CD4-positive, alpha-beta T cell treated with Interferon alpha-2 for 1 hour (primary cell): ENCODE measurements around the gene COQ2.
"Not testable (repeated sequence)": the region's sequence is repeated elsewhere in the genome, so short reads cannot be mapped to it uniquely, and the experiment has no call there.

Experiments used
- DNase-seq, 2 donors: peaks; one replicate each; pipeline ENCODE4 v3.0.0-alpha.2; 2020 to 2022

The COQ2 gene, protein sequence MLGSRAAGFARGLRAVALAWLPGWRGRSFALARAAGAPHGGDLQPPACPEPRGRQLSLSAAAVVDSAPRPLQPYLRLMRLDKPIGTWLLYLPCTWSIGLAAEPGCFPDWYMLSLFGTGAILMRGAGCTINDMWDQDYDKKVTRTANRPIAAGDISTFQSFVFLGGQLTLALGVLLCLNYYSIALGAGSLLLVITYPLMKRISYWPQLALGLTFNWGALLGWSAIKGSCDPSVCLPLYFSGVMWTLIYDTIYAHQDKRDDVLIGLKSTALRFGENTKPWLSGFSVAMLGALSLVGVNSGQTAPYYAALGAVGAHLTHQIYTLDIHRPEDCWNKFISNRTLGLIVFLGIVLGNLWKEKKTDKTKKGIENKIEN

GRCh38 chr4:83284193-83285054, at the start of gene COQ2:
COQ2 (minus strand) TSS chr4:83284798; CDS start chr4:83284764, 34 bp downstream.
- DNase-seq: peak; percentile 93 to 94

DNA sequence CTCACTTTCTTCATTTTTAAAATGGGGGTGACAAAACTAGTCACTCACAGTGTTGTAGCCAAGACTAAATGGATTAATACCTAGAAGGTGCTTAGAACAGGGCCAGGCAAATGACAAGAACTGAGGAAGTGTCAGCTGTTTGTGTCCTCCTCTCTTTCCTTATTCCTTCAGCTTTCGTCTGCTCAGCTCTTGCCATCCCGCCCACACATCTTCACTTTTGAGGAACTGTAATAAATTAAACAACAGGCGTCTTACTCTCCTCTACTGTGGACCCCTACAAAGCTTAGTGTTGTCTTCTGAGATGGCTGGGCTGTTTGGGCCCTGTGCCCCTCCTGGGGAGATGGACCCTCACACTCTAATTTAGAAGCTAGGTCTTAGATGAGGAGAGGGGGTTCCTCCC, 47.4 kb upstream of the COQ2 start:
- DNase-seq: no peak

- DNase-seq: no peak
These were observed 45.0 kb upstream of the COQ2 start for GRCh38 chr4:83329521-83330110.

DNA sequence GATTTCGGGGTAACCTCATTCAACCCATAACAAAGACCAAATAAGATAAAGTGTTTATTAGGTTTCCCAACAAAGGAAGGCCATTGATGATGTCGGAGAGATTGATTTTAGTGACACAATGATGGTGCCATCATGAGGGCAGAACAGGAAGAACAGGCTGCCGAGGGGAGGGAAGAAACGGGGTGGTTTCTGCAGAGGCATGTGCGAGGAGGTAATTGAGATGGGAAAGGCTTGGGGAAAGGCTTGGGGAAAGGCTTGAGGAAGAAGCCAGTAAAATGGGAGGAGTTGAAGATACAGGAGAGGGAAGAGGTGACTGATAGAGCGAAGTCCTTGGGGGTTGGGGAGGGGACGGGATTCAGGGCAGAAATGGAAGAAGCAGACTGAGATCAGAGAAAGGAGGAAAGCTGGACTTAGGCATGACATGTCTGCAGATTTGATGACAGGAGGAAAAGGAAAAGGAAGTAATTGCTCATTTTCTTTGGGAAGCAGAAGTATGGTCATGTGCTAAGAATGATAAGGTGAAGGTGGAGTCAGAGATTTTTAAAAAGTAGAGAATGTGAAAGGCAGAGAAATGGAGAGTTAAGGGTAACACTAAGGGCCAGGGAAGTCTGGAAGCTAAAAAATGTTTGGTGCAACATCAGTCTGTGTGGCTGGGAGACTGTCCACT, 44.1 kb upstream of the COQ2 start:
- no peak for DNase-seq

GRCh38 chr4:83326546-83326945, 41.9 kb upstream of the COQ2 start:
- DNase-seq: no peak

GRCh38 chr4:83325306-83325705, 40.7 kb upstream of the COQ2 start:
- DNase-seq: not testable (repeated sequence)

DNA sequence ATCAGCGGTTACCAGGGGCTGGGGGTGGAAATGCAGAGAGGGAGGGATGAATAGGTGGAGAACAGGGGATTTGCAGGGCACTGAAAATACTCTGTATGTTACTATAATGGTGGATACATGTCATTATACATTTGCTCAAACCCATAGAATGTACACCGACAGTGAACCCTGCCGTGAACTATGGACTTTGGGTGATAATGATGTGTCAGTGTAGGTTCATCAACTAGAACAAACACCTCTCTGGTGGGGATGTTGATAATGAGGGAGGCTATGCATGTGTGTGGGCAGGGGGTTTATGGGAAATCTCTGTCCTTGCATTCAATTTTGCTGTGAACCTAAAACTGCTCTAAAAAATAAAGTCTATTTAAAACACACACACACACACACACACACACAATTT, 38.5 kb upstream of the COQ2 start:
- no peak for DNase-seq

DNA sequence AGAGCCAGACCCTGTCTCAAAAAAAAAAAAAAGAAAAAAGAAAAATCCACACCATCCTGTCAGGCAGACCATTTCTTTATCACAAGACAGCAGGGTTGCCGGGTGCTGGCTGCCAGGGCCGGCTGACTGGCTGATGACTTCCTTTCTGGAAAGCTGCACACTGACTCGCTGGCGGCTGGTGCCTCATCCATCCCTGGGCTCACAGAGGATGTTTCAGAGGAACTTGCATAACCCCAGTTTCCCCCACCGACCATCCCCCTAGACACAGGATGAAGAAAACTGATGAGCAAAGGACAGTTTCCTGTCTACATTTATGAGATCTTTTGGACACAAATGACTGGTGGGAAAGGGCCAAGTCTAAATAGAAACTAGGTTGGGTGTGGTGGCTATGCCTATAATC, 36.0 kb upstream of the COQ2 start:
- peak in 1 of 2 donors; percentile 73 for DNase-seq

DNA sequence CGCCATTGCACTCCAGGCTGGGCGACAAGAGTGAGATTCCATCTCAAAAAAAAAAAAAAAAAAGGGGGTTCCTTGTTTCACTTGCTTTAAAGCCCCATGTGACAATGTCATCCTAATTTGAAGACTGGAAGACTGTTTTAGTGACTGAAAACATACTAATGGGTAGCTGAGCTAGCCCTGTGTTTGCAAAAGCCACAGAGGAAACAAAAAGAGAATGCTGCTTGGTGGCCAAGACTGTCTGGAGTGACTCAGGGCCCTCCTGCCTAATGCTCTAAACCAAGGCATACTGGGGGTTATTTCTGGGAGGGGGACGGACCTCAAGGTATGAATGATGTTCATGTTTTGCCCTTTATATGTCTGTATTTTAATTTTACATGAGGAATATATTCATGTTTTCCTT, 34.1 kb upstream of the COQ2 start:
- no peak for DNase-seq

DNA sequence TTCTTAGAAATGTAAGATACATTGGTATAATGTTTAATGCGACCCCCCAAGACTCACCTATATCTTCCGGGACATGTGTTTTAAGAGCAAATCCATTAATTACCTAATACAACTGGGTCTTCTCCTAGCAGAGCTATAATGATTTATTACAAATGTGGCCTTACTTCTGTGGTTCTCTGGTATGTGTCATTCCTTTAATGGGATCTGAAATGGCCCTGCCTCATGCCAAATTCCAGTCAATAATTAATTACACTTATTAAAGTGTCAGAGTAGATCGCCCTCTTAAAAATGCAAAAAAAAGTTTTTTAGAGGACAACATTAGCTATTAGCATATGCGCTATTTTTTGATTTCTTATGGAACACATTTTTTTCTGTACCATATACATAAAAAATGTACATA, 33.1 kb upstream of the COQ2 start:
- DNase-seq: no peak

GRCh38 chr4:83316459-83317165, 32.0 kb upstream of the COQ2 start:
- DNase-seq: peak in 1 of 2 donors; percentile 44

DNA sequence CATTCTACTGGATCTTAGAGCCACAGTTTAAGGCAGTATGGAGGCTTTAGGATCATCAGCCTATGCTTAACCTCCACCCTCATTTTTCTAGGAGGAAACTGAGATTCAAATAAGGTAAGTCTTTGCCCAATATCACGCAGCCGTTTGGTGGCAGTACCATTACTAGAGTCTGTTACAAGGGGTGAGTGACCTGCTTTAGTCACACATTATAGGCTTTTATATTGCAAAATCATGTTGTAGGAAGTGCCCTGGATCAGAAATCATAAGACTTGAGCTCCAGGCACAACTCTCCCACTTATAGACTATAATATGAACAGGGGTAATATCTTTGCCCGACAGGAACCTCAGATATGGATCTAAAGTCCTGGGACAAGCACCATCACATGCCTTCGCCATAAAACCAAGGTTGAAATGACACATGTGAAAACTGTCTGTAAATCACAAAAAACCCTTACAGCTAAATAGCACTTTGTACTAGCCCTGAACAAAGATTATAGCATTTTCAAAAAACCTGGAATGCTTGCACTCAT, 30.8 kb upstream of the COQ2 start:
- DNase-seq: no peak

GRCh38 chr4:83308672-83309071, 24.1 kb upstream of the COQ2 start:
- DNase-seq: no peak

- no peak for DNase-seq
These were observed 23.3 kb upstream of the COQ2 start for GRCh38 chr4:83307920-83308319.

DNA sequence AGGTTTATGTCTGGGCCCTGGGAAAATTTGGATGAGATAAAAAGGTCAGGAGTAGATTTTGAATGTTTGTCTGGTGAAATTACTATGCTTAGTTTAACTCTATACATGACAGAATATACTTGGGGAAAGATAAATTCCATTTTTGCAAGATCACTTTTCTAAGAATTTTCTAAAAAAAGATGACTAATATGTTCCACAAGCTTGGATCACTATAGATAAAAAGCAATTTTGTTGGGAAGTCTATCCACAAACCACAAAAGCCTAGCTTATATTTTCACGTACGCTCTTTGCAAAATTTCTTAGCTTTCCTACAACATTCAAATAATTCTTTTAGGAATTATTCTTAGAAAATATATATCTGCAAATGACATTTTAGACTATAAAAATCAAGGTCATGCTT, 20.6 kb upstream of the COQ2 start:
- no peak for DNase-seq

- no peak for DNase-seq
These were observed 13.1 kb upstream of the COQ2 start for GRCh38 chr4:83297548-83298260.

GRCh38 chr4:83293305-83294046, 8.9 kb upstream of the COQ2 start:
- no peak for DNase-seq

- not testable (repeated sequence) for DNase-seq
These were observed 5.6 kb upstream of the COQ2 start for GRCh38 chr4:83290059-83290774.

- not testable (repeated sequence) for DNase-seq
These were observed 3.8 kb upstream of the COQ2 start for GRCh38 chr4:83288381-83288780.

DNA sequence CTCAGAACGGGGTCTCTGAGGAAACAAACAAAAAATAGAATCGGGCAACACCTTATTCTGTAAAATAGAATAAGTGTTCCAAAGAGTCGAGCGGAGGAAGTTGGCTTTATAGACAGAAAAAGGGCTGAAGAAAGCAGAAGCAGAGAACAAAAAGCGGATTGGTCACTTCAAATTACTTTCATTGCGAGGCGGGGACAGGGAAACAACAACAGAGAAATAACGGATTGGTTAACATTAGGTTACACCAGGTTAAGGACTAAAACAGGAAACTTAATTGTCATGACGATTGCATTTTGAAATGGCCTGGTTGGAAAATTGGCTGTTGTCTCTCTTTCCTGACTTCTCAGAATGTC, 433 bp upstream of the COQ2 start:
- DNase-seq: peak; percentile 66 to 69
